ENCODE measurements around the gene LYRM9.
A peak's percentile ranks its signal among the peaks of the same experiment; 100 is the strongest.
"Not testable (repeated sequence)": the region's sequence is repeated elsewhere in the genome, so short reads cannot be mapped to it uniquely, and the experiment has no call there.

LYRM9 gene

GRCh38 chr17:27892866-27893769 lies at the start of gene LYRM9:
TSS of gene LYRM9 (minus strand) at chr17:27893365. CDS start at chr17:27882694, 10,671 bp downstream.
- peak; percentile 88 for DNase-seq

GRCh38 chr17:27940503-27941428 lies 47.6 kb upstream of the LYRM9 start:
- DNase-seq: no peak

GRCh38 chr17:27939474-27940465 lies 46.6 kb upstream of the LYRM9 start:
- no peak for DNase-seq

DNA sequence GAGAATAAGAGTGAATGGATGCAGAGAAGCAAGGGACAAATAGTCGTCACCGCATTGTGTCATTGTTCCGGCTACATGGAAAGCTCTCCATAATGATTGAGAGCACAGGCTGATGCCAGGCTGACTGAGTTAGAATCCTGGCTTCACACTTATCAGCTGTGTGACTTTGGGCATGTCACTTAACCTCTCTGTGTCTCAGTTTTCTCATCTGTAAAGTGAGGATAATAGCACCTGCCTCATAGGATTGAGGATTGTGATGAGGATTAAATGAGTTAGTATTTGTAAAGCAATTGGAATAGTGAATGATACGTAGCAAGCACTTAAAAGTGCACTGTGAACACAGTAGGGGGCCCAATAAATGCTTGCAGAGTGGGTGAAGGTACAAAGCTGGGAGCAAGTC lies 45.7 kb upstream of the LYRM9 start:
- DNase-seq: no peak

- DNase-seq: no peak
Observed at GRCh38 chr17:27938241-27938640, 45.1 kb upstream of the LYRM9 start.

- no peak for DNase-seq
Observed at GRCh38 chr17:27937025-27937546, 43.9 kb upstream of the LYRM9 start.

- DNase-seq: no peak
Observed at GRCh38 chr17:27930000-27930399, 36.8 kb upstream of the LYRM9 start.

- DNase-seq: no peak
Observed at GRCh38 chr17:27928587-27928986, 35.4 kb upstream of the LYRM9 start.

DNA sequence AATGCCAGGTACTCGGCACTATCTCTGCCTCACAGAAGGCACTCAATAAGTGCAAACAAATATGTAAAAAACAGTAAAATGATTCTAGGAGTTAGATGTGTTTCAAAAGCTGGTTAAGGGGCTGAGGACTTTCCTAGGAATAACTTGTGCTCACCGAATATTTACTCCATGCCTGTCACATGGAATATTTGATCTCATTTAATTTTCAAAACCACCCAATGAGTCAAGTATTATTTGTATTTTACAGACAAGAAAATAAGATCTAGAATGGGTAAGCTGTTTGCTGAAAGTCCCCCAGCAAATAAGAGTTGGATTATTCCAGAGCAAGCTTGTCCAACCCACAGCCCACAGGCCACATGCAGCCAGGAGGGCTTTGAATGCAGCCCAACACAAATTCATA lies 34.6 kb upstream of the LYRM9 start:
- no peak for DNase-seq

GRCh38 chr17:27921599-27921998 lies 28.4 kb upstream of the LYRM9 start:
- DNase-seq: no peak

- no peak for DNase-seq
Observed at GRCh38 chr17:27921077-27921476, 27.9 kb upstream of the LYRM9 start.

DNA sequence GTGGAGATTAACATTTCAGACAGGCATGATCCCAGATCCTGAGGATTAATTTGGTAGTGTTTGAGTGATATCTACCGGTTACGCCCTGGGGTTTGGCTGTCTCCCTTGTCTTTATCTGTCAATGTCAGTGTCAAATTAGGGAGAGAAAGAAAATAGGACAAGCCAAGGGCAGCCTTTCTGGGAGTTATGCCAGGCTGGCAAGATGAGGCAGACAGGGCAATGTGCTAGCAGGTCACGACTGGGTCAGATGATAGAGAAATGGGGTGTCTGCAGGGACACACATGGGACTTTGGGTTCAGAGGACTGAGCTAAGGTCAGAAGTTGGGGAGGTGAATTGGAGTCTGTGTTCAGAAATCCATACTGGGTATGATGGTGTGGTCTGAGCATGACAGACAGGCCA lies 27.4 kb upstream of the LYRM9 start:
- no peak for DNase-seq

DNA sequence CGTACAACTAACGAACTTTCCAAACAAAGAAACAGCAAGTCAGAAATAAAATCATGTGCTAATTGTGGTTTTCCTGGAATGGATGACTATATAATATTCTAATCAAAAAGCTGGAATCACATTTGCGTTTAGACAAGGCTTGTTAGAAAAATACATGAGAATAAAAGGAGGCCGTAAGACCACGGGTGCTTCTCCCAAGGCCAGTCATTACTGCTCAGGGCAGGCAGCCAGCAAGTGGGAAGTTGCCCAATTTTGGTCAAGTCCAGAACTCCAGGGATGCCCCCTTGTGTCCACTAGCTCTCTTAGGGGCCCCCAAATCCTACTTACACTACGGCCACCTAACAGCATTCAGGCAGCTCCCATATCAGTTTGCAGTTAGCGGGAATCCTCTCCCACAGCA lies 25.9 kb upstream of the LYRM9 start:
- DNase-seq: no peak

GRCh38 chr17:27918498-27918897 lies 25.3 kb upstream of the LYRM9 start:
- DNase-seq: no peak

DNA sequence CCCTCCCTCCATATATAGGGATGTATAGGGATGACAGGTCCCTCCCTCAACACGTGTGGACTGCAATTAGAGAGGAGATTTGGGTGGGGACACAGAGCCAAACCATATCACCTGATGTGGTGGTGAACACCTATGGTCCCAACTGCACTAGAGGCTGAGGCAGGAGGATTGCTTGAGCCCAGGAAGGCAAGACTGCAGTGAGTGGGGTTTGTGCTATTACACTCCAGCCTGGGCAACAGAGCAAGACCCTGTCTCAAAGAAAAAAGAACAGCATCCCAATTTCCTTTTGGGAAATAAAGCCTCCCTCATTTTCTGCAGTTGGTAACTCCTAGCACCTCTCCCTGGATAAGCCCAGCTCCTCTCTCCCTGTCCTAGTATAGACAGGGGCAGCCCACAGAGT lies 23.8 kb upstream of the LYRM9 start:
- DNase-seq: no peak

GRCh38 chr17:27915709-27916108 lies 22.5 kb upstream of the LYRM9 start:
- DNase-seq: no peak

DNA sequence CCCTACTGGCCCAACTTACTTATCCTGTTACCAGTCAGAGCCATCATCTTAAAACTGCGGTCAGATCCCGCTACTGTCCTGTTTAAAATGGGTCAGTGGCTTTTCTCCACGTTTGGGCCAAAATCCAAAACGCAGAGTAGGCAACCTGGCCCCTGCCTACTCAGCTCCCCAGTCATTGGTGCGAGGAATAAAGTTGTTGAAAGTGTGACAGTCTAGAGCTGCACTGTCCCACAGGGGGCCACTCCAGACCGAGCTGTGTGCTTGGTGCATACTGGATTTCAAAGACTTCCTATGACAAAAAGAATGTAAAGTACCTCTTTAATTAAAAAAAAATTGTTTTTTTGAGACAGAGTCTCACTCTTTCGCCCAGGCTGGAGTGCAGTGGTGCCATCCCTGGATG lies 21.2 kb upstream of the LYRM9 start:
- no peak for DNase-seq

DNA sequence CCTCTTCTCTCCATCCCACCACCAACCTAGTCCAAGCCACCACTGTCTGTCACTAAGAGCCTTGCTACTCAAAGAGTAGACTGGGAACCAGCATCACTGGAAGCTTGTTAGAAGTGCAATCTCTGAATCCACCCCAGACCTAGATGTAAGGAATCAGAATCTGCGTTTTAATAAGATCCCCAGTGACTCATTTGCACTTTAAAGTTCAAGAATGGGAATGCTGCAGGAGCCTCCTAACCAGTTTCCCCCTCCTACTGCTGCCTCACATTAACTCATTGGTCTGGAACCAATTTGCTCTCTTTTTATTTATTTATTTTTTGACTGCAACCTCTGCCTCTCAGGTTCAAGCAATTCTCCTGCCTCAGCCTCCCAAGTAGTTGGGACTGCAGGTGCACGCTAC lies 19.8 kb upstream of the LYRM9 start:
- DNase-seq: no peak

DNA sequence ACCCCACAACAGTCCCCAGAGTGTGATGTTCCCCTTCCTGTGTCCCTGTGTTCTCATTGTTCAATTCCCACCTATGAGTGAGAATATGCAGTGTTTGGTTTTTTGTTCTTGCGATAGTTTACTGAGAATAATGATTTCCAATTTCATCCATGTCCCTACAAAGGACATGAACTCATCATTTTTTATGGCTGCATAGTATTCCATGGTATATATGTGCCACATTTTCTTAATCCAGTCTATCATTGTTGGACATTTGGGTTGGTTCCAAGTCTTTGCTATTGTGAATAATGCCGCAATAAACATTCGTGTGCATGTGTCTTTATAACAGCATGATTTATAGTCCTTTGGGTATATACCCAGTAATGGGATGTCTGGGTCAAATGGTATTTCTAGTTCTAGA lies 19.1 kb upstream of the LYRM9 start:
- DNase-seq: not testable (repeated sequence)

- DNase-seq: no peak
Observed at GRCh38 chr17:27907976-27908558, 14.9 kb upstream of the LYRM9 start.

DNA sequence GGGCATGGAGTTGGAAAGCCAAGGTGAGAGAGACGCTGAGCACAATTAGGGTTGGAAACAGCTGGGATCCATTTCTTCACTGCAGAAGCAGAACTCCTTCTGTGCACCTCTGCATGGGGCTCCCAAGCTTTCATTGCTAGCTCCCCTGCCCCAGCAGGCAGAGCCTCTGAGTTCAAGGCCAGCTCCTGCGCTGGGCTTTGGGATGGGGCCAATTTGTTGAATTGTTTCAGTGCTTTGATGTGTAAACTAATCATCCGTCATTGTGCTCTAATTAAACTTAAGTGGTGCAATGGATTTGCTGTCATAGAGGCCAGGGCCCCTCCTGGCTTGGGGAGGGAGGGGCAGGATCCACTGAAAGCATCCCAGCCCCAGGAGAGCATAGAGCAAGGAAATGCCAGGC lies 13.5 kb upstream of the LYRM9 start:
- DNase-seq: no peak

GRCh38 chr17:27906226-27906580 lies 13.0 kb upstream of the LYRM9 start:
- no peak for DNase-seq

Data from NCI-H1436 treated with DMSO at 0.1 percent for 48 hours (cell line).